GM19099 (cell line): Measurements from ENCODE around the gene BTNL3.

Source experiments
- POLR2A ChIP-seq: IDR thresholded peaks from 3 replicates; pipeline ENCODE4 v1.6.1; 2011; ENCODE audit warnings: low read depth; ENCODE audit not compliant: insufficient read length; ENCODE audit errors: extremely low read depth

BTNL3 gene

DNA sequence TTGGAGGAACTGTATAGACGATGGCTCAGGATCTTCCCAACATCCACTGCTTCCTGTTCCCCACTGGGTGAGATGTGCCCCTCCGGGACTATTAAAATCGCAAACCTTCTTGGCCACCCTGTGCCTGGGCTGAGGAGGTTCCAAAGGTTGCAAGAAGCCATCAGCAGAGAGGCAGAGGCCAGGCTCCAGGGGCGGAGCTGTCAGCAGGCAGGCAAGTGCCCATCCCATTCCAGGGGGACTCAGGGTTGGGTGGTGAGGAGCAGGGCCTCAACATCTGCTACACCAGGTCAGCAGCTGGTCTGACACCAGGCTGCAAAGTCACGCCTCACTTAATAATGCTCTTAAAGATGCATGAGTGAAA, 2.2 kb downstream of the BTNL3 start:
- no peak for TF ChIP-seq POLR2A

- no peak for TF ChIP-seq POLR2A
Measured at GRCh38 chr5:181001947-181002346, 13.3 kb downstream of the BTNL3 start.

GRCh38 chr5:181005791-181006190, 17.1 kb downstream of the BTNL3 start:
- TF ChIP-seq POLR2A: no peak

DNA sequence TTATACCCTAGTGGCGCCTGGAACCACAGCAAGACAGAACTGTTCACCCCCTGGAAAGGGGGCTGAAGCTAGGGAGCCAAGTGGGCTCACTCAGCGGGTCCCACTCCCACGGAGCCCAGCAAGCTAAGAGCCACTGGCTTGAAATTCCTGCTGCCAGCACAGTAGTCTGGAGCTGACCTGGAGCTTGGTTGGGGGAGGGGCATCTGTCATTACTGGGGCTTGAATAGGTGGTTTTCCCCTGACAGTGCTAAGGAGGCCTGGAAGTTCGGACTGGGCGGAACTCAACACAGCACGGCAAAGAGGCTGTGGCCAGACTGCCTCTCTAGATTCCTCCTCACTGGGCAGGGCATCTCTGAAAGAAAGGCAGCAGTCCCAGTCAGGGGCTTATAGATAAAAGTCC, 19.5 kb downstream of the BTNL3 start:
- no peak for TF ChIP-seq POLR2A

DNA sequence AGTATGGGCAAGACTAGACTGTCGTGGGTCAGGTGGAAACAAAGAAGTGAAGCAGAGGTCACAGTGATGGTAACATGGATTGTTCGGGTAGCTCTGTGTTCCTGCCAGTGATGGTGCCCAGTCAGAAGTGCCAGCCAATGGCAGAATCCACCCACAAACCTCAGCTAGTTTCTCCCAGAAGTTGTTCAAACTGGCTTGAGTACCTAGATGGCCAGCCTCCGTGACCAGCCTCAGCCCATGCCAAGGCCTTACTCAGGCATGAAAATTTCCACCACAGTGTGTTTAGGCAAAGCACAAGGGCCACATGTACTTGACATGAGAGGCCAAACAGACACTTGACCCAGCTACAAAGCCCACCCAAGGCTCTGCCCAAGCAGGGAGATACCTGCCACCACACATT, 32.0 kb downstream of the BTNL3 start:
- TF ChIP-seq POLR2A: no peak

DNA sequence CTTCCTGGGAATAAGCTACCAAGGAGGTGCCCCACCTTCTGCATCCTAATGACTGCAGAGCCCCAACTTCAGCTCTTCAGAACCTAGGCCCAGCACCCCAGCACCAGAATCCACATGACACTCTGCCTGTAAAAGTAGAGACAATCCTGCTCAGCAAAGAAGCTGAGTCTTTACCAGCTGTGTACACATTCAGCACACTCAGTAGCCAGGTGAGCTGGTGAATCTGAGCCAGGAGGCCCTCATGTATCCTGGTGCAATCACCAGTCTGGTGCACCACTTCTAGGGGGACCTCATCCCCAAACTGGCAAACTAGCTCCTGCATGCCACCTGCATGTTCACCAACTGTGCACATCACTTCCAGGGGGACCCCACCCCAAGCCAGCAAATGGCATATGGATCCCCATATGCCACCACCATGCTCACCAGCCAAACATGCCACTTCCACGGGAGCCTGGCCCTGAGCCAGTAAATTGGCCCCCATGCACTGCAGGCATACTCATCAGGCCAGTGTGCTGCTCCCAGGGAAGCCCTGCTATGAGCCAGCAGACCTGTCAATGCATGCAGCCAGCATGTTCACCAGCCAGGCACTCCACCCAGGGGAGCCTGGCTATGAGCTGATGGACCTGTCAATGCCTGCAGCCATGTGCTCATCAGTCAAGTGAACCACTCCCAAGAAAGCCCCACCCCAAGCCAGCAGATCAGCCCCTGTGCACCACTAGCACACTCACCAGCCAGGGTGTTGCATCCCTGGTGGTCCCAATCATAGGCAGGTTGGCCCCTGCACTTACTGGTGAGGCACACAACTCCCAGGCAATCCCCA, 35.8 kb downstream of the BTNL3 start:
- TF ChIP-seq POLR2A: no peak

DNA sequence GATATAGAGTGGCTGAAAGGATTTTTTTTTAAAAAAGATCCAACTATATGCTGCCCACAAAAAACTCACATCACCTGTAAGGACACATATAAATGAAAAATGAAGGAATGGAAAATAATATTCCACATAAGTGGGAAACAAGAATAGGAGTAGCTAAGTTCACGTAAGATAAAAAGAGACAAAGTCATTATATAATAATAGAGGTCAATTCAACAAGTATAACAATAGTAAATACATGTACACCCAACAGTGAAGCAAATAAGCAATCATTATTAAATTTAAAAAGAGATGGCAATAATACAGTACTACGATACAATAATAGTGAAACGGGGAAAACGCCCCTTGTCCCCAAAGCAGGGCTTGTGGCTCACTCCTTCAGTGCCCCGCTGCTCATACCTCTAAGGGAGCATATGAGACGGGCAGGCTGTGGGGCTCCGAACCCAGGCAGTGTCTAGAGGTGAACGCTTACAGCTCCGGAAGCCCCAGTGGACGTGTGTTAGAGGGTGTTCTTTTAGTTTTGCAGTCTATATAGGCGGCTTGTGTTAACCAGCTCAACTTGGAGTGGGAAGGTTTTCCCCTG, 38.9 kb downstream of the BTNL3 start:
- no peak for TF ChIP-seq POLR2A

GRCh38 chr5:181028032-181028819, 39.6 kb downstream of the BTNL3 start:
- no peak for TF ChIP-seq POLR2A

DNA sequence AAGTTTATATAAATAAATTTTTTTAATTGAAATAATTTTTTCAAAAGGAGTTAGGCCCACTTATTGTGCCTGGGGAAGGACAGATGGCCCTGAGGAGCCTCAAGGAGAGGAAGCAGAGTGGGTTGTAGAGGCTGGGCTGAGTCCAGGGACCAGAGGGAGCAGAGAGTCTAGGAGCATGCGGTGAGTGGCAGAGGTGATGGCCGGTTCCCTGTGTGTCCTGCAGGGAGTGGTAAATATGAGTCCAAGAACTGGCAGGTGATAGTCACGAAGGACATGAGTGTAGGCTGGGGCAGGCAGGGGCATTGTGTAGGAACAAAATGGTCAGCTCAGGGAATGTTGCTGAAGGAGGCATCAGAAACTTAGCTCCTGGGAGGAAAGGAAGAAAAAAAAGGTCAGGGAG, 43.1 kb downstream of the BTNL3 start:
- TF ChIP-seq POLR2A: no peak

DNA sequence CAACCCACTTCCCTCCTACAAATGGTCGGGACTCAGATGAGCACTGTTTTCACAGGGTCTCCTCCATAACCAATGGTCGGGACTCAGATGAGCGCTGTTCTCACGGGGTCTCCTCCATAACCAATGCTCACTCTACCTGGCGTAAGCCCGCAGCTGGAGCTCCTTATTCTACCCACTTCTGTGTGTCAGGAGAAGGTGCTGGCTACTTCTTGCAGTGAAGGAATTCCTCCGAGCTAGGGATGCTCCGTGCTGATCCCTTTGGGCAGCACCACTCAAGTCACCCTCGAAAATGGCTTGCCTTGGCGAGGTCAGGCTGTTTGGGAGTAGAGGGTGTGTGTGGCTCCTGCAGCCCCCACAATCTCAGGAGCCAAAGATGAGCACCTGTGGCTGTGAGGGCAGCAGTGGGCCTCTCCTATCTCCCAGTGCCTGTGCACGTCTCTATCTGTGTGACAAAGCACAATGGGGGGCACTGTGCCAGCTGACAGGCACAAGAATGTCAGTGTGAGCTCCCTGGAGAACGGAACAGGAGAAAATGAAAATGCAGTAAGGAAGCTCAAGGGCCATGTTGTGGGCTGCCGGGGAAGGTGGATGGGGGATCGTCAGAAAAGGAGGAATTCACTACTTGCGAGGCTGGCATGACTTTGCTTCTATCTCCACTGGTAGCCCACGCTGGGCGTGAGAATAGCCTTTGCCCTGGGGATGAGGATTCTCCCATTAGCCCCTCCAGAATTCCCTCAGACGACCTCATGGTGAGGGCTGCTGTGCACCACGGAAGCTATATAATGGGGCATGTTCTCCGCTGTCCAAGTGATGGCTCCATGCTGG, 47.6 kb downstream of the BTNL3 start:
- TF ChIP-seq POLR2A: no peak

DNA sequence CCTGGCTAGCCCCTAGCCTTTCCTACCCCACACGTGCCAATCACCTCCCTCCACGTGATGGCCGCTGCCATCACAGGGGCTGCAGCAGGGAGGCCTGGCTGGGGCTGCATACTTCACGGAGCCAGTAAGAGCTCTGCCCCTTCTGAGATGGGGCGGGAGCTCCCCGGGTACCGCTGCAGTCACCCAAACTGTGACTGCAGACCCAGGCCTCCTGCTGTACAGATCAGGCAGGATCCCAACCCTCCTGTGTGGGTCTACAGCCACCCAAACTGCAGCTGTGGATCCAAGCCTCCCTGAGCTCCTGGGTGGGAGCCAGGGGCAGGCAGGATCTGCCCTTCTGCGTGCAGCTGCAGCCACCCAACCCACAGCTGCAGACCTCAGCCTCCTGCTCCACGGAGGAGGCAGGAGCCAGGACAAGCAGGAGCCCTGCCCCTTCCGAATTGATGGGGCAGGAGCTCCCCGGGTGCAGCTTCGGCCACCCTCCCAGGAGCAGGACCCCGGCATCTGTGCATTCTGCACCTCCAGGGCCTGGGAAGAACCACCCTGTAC, 48.2 kb downstream of the BTNL3 start:
- no peak for TF ChIP-seq POLR2A

GRCh38 chr5:181037365-181037861, 48.8 kb downstream of the BTNL3 start:
- TF ChIP-seq POLR2A: no peak

- TF ChIP-seq POLR2A: no peak
Measured at GRCh38 chr5:181039471-181039870, 50.8 kb downstream of the BTNL3 start.

- TF ChIP-seq POLR2A: no peak
Measured at GRCh38 chr5:181039931-181040630, 51.4 kb downstream of the BTNL3 start, which contains the start of gene BTNL9. Gene BTNL9, plus strand, starts transcription at chr5:181040266. Its CDS starts 5,224 bp downstream, at chr5:181045490.
